HEK293T (cell line): ENCODE results near the gene RABAC1.

ENCODE experiments used
- ARNT ChIP-seq: fragments of 450-650 bp; IDR thresholded peaks from 2 replicates; pipeline ENCODE4 v1.6.1; 2017; ENCODE audit warnings: mild to moderate bottlenecking
- CTBP1 ChIP-seq: fragments of 450-650 bp; IDR thresholded peaks from 2 replicates; pipeline ENCODE4 v1.6.1; 2016; ENCODE audit warnings: borderline replicate concordance
- FOXM1 ChIP-seq: fragments of 450-650 bp; IDR thresholded peaks from 2 replicates; pipeline ENCODE4 v1.6.1; 2017; ENCODE audit warnings: mild to moderate bottlenecking, borderline replicate concordance
- NFRKB ChIP-seq: fragments of 450-650 bp; IDR thresholded peaks from 2 replicates; pipeline ENCODE4 v1.6.1; 2016; ENCODE audit warnings: mild to moderate bottlenecking, moderate library complexity
- SP1 ChIP-seq: fragments of 450-650 bp; IDR thresholded peaks from 2 replicates; pipeline ENCODE4 v1.6.1; 2017

GRCh38 chr19:41910240-41910991 is 48.7 kb downstream of the RABAC1 start:
- TF ChIP-seq CTBP1 (no peak), FOXM1 (no peak), SP1 (no peak), NFRKB (no peak), ARNT (no peak)
